ENCODE results near the gene PPP1R10.
A peak's percentile ranks its signal among the peaks of the same experiment; 100 is the strongest.

DNA sequence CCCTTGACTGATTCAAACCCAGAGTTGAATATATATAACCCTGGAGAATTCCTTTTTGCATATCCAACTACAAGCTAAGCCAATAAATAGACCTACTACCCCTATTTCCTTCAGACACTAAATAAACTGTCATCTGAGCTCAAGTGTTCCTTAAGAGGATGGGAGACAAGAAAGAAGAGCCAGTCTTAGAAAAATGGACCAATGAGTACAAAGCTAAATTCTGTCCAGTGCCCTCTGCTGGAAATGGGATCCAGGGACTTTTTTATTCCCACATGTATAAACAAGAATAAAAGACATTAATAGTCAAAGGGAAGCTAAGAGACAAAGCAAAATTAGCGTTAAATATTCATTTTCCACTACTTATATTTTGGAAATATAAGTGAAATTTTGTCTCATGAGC, 4.8 kb downstream of the PPP1R10 start:
- no peak for TF ChIP-seq EZH2phosphoT487 (IDR thresholded peaks at IDR 0.05)
- TF ChIP-seq, protein P1, sequence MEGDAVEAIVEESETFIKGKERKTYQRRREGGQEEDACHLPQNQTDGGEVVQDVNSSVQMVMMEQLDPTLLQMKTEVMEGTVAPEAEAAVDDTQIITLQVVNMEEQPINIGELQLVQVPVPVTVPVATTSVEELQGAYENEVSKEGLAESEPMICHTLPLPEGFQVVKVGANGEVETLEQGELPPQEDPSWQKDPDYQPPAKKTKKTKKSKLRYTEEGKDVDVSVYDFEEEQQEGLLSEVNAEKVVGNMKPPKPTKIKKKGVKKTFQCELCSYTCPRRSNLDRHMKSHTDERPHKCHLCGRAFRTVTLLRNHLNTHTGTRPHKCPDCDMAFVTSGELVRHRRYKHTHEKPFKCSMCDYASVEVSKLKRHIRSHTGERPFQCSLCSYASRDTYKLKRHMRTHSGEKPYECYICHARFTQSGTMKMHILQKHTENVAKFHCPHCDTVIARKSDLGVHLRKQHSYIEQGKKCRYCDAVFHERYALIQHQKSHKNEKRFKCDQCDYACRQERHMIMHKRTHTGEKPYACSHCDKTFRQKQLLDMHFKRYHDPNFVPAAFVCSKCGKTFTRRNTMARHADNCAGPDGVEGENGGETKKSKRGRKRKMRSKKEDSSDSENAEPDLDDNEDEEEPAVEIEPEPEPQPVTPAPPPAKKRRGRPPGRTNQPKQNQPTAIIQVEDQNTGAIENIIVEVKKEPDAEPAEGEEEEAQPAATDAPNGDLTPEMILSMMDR (IDR thresholded peaks at IDR 0.05) = peak; percentile 41
- TF ChIP-seq EZH2 (IDR thresholded peaks at IDR 0.05) = no peak
